GM23338 (cell line): Measurements from ENCODE around the gene A2ML1. TPM values are rescaled to one million over a fixed set of nuclear protein-coding genes. Genes with fewer than 3 reads are reported as not detected.

Source experiments
- ATAC-seq: fragments of 200-7000 bp; cut with Tn5 transposase; 3 replicates; pipeline ENCODE4 v1.9.1; 2020
- DNase-seq: peaks from one replicate; pipeline ENCODE4 v3.0.0-alpha.2; 2015; ENCODE audit warnings: low spot score
- H2AFZ ChIP-seq: fragments of 200-600 bp; sonication (generic); 2 replicates; pipeline ENCODE4 v1.8.0; 2016; ENCODE audit warnings: antibody characterized with exemption, mild to moderate bottlenecking, moderate library complexity
- H3F3A ChIP-seq: fragments of 200-600 bp; sonication (generic); replicated peaks from 2 replicates; pipeline ENCODE4 v1.8.0; 2017; ENCODE audit warnings: antibody characterized with exemption, mixed run types, low read depth
- H3K27ac ChIP-seq: fragments of 200-600 bp; sonication (generic); 2 replicates; pipeline ENCODE4 v1.6.1; 2016; ENCODE audit warnings: low read depth
- H3K27me3 ChIP-seq: fragments of 200-600 bp; sonication (generic); 2 replicates; pipeline ENCODE4 v1.8.0; 2016; ENCODE audit warnings: mild to moderate bottlenecking, mixed run types, moderate library complexity; ENCODE audit not compliant: insufficient read depth
- H3K36me3 ChIP-seq: fragments of 200-600 bp; sonication (generic); 2 replicates; pipeline ENCODE4 v1.8.0; 2016; ENCODE audit warnings: mild to moderate bottlenecking; ENCODE audit not compliant: insufficient read depth
- H3K4me1 ChIP-seq: fragments of 200-600 bp; sonication (generic); 2 replicates; pipeline ENCODE4 v1.8.0; 2016; ENCODE audit warnings: mild to moderate bottlenecking, moderate library complexity; ENCODE audit not compliant: insufficient read depth
- H3K4me2 ChIP-seq: fragments of 200-600 bp; sonication (generic); 2 replicates; pipeline ENCODE4 v1.7.1; 2017; ENCODE audit warnings: mixed run types
- H3K4me3 ChIP-seq: fragments of 200-600 bp; sonication (generic); 2 replicates; pipeline ENCODE4 v1.6.1; 2016; ENCODE audit warnings: mixed run types
- H3K79me2 ChIP-seq: fragments of 200-600 bp; sonication (generic); replicated peaks from 2 replicates; pipeline ENCODE4 v1.8.0; 2017; ENCODE audit warnings: mild to moderate bottlenecking; ENCODE audit not compliant: insufficient read depth
- H3K9me2 ChIP-seq: fragments of 200-600 bp; sonication (generic); 2 replicates; pipeline ENCODE4 v1.8.0; 2017; ENCODE audit not compliant: insufficient read depth
- H4K20me1 ChIP-seq: fragments of 200-600 bp; sonication (generic); replicated peaks from 2 replicates; pipeline ENCODE4 v1.8.0; 2017; ENCODE audit warnings: mild to moderate bottlenecking; ENCODE audit not compliant: insufficient read depth
- H3K27ac Mint-ChIP-seq: 2 replicates; pipeline ENCODE4 v1.8.0; 2020; ENCODE audit warnings: inconsistent platforms, mild to moderate bottlenecking, moderate library complexity, mixed read lengths
- H3K27me3 Mint-ChIP-seq: 3 replicates; pipeline ENCODE4 v1.8.0; 2022; ENCODE audit warnings: low read depth, mild to moderate bottlenecking, moderate library complexity, mixed read lengths, inconsistent platforms; ENCODE audit not compliant: insufficient read depth, poor library complexity
- H3K36me3 Mint-ChIP-seq: 3 replicates; pipeline ENCODE4 v1.8.0; 2021; ENCODE audit warnings: low read depth, mild to moderate bottlenecking, inconsistent platforms, moderate library complexity, mixed read lengths
- H3K4me1 Mint-ChIP-seq: 3 replicates; pipeline ENCODE4 v1.8.0; 2020; ENCODE audit warnings: mild to moderate bottlenecking, inconsistent platforms, mixed read lengths
- H3K4me3 Mint-ChIP-seq: 3 replicates; pipeline ENCODE4 v1.8.0; 2021; ENCODE audit warnings: moderate library complexity, mild to moderate bottlenecking, inconsistent platforms, mixed read lengths
- H3K9me3 Mint-ChIP-seq: 3 replicates; pipeline ENCODE4 v1.8.0; 2020; ENCODE audit warnings: moderate library complexity, mild to moderate bottlenecking, inconsistent platforms, mixed read lengths
- polyA plus RNA-seq: library from polyadenylated mRNA; unstranded; fragments of >200 nt; fragmentation: Nextera tagmentation; extraction: Ambion mirVana; gene quantifications from 2 replicates; pipeline ENCODE4 v1.2.1, GENCODE V29; 2016
- total RNA-seq: library from RNA; depleted of rRNA; stranded (reverse); fragments of >200 nt; shearing (Covaris generic); gene quantifications from 2 replicates; pipeline ENCODE4 v1.2.3, GENCODE V29; 2014
- TF ChIP-seq, protein P1 (sequence below), 2 experiments: fragments of 200-600 bp in 1 of 2; sonication (generic) in 1 of 2; conservative IDR thresholded peaks; 2 replicates each; pipeline versions ENCODE4 v1.5.1 to v1.6.1; 2016 to 2017; ENCODE audit warnings: antibody characterized with exemption in 2 of 2, low read depth in 2 of 2, mild to moderate bottlenecking in 2 of 2, moderate library complexity in 1 of 2
- TF ChIP-seq, protein P2 (sequence below): fragments of 250-450 bp; sonication (Bioruptor Pico); IDR thresholded peaks from 2 replicates; pipeline ENCODE4 v1.5.0; 2020; ENCODE audit warnings: mild to moderate bottlenecking, moderate library complexity

Gene A2ML1
- total and polyA plus RNA-seq, 2 experiments from 2014 or later, result 3.8 to 6.0 TPM

DNA sequence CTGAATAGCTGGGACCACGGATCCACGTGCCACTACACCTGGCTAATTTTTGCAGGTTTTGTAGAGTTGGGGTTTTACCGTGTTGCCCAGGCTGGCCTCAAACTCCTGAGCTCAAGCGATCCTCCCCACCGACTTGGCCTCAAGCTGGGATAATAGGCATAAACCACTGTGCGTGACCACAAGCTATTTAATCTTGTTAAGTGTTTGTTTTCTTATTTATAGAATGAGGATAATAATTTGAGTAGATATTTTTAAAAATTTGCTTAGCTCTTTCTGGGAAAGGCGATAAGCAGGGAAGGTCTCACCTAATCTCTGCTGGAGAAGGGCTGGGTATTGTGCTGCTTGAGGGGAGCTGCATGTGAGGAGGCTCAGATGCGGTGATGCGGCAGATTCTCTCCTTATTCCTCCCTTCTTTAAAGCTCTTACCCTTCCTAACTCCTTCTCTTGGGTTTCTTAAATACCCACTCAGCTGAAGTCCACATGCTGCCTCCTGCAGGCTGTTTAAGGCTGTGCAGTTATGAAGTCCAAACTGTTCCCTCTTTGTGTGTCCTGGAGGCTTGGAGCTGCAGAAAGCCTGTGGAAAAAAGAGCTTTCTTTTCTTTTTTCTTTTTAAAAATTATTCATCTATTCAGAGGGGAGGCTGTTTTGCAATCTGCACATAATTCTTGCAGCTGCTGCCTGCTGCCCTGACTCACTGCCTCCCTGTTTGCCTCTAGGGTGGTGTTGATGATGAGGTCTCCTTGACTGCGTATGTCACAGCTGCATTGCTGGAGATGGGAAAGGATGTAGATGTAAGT lies 37.9 kb downstream of the A2ML1 start:
- H3K36me3 Mint-ChIP-seq, result peaks cover 28% of the 10 kb centered on the region; the same call in 2 of the 3 replicates
- no peaks in the 10 kb centered on the region for H3K79me2 ChIP-seq
- no peak overlapping the region for H2AFZ ChIP-seq

More for the DNA sequence above, 37.9 kb downstream of the A2ML1 start:
- H3K36me3 ChIP-seq, result no peaks in the 10 kb centered on the region
- ATAC-seq (peak; percentile 96), DNase-seq (peak; percentile 87)
- H3K9me2 ChIP-seq, result no peaks in the 10 kb centered on the region
- TF ChIP-seq, protein P1, sequence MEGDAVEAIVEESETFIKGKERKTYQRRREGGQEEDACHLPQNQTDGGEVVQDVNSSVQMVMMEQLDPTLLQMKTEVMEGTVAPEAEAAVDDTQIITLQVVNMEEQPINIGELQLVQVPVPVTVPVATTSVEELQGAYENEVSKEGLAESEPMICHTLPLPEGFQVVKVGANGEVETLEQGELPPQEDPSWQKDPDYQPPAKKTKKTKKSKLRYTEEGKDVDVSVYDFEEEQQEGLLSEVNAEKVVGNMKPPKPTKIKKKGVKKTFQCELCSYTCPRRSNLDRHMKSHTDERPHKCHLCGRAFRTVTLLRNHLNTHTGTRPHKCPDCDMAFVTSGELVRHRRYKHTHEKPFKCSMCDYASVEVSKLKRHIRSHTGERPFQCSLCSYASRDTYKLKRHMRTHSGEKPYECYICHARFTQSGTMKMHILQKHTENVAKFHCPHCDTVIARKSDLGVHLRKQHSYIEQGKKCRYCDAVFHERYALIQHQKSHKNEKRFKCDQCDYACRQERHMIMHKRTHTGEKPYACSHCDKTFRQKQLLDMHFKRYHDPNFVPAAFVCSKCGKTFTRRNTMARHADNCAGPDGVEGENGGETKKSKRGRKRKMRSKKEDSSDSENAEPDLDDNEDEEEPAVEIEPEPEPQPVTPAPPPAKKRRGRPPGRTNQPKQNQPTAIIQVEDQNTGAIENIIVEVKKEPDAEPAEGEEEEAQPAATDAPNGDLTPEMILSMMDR (conservative IDR thresholded peaks at IDR 0.05; ENCODE audit: low read depth in 2 of 2), result peak; percentile 87 to 89
- TF ChIP-seq, protein P2, sequence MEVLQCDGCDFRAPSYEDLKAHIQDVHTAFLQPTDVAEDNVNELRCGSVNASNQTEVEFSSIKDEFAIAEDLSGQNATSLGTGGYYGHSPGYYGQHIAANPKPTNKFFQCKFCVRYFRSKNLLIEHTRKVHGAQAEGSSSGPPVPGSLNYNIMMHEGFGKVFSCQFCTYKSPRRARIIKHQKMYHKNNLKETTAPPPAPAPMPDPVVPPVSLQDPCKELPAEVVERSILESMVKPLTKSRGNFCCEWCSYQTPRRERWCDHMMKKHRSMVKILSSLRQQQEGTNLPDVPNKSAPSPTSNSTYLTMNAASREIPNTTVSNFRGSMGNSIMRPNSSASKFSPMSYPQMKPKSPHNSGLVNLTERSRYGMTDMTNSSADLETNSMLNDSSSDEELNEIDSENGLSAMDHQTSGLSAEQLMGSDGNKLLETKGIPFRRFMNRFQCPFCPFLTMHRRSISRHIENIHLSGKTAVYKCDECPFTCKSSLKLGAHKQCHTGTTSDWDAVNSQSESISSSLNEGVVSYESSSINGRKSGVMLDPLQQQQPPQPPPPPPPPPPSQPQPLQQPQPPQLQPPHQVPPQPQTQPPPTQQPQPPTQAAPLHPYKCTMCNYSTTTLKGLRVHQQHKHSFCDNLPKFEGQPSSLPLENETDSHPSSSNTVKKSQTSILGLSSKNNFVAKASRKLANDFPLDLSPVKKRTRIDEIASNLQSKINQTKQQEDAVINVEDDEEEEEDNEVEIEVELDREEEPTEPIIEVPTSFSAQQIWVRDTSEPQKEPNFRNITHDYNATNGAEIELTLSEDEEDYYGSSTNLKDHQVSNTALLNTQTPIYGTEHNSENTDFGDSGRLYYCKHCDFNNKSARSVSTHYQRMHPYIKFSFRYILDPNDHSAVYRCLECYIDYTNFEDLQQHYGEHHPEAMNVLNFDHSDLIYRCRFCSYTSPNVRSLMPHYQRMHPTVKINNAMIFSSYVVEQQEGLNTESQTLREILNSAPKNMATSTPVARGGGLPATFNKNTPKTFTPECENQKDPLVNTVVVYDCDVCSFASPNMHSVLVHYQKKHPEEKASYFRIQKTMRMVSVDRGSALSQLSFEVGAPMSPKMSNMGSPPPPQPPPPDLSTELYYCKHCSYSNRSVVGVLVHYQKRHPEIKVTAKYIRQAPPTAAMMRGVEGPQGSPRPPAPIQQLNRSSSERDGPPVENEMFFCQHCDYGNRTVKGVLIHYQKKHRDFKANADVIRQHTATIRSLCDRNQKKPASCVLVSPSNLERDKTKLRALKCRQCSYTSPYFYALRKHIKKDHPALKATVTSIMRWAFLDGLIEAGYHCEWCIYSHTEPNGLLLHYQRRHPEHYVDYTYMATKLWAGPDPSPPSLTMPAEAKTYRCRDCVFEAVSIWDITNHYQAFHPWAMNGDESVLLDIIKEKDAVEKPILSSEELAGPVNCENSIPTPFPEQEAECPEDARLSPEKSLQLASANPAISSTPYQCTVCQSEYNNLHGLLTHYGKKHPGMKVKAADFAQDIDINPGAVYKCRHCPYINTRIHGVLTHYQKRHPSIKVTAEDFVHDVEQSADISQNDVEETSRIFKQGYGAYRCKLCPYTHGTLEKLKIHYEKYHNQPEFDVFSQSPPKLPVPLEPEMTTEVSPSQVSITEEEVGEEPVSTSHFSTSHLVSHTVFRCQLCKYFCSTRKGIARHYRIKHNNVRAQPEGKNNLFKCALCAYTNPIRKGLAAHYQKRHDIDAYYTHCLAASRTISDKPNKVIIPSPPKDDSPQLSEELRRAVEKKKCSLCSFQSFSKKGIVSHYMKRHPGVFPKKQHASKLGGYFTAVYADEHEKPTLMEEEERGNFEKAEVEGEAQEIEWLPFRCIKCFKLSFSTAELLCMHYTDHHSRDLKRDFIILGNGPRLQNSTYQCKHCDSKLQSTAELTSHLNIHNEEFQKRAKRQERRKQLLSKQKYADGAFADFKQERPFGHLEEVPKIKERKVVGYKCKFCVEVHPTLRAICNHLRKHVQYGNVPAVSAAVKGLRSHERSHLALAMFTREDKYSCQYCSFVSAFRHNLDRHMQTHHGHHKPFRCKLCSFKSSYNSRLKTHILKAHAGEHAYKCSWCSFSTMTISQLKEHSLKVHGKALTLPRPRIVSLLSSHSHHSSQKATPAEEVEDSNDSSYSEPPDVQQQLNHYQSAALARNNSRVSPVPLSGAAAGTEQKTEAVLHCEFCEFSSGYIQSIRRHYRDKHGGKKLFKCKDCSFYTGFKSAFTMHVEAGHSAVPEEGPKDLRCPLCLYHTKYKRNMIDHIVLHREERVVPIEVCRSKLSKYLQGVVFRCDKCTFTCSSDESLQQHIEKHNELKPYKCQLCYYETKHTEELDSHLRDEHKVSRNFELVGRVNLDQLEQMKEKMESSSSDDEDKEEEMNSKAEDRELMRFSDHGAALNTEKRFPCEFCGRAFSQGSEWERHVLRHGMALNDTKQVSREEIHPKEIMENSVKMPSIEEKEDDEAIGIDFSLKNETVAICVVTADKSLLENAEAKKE (CRISPR knock-in tag), result no peak
- no peaks in the 10 kb centered on the region for H4K20me1 ChIP-seq
- Mint-ChIP-seq H3K4me3 (no peak overlapping the region), H3K4me1 (peaks cover 4% of the 10 kb centered on the region), H3K27me3 (peaks cover 5% of the 10 kb centered on the region), H3K27ac (peak overlapping the region; percentile 79; the same call in 1 of the 2 replicates), H3K9me3 (no peaks in the 10 kb centered on the region)
- H3F3A ChIP-seq, result no peaks in the 10 kb centered on the region
- H3K27ac ChIP-seq, result peak overlapping the region; percentile 30; the same call in 1 of the 2 replicates
- no peak overlapping the region for H3K4me3 ChIP-seq
- H3K27me3 ChIP-seq, result no peaks in the 10 kb centered on the region
- H3K4me1 ChIP-seq, result no peaks in the 10 kb centered on the region
- H3K4me2 ChIP-seq, result no peak overlapping the region
